Heart left ventricle (tissue), 13 donors: ENCODE measurements around the gene ST8SIA5.

Experiments
- CTCF ChIP-seq, 12 donors: fragments of 200-600 bp; sonication (generic) in 4 of 12; IDR thresholded peaks; one replicate each; pipeline versions ENCODE4 v1.5.0 to v1.8.0; 2018 to 2022; ENCODE audit warnings: antibody characterized with exemption in 12 of 12, mild to moderate bottlenecking in 5 of 12
- POLR2A ChIP-seq, 2 donors: fragments of 450-650 bp; IDR thresholded peaks; one replicate each; pipeline ENCODE4 v1.6.1; 2017; ENCODE audit warnings: antibody characterized with exemption in 2 of 2, mild to moderate bottlenecking in 2 of 2, moderate library complexity in 2 of 2
- donor health status: ischemic (EF 13 %, LVEDD 7.1; RV severe dilation, severe dysfunction).
- donor health status: DM: no; HTN: yes; CAD: no.
- donor health status: DM: no; HTN: no; CAD: no.
- donor health status: ischemic (EF 25% LVEDD 6.9; RV normal size, moderate dysfunction).
- donor health status: ischemic (EF 25% LVEDD 5.7; RV mildly dilated, moderate dysfunction).
- donor health status: ischemic (EF 35%, LVEDD 5.7; RV mildly dilated, moderate dysfunction).
- donor health status: nonischemic (EF 11% LVEDD 7.7; RV severe dilation, severe dysfunction).
- donor health status: DM: yes; HTN: yes; CAD: no.
- donor health status: PGD.
- donor health status: ischemic (EF 29% LVEDD 5.4; RV normal size, mild dysfunction).
- donor health status: nonischemic (EF 23%, LVEDD 6.1; RV moderate dilation, normal function).

GRCh38 chr18:46696268-46696667 is 60.6 kb downstream of the ST8SIA5 start:
- TF ChIP-seq CTCF (IDR thresholded peaks at IDR 0.05) = no peak
- no peak for TF ChIP-seq POLR2A (IDR thresholded peaks at IDR 0.05)
